Thymus (tissue), 11 donors: ENCODE data around the gene KIFC1. TPM values are rescaled to one million over a fixed set of nuclear protein-coding genes. Genes with fewer than 3 reads are reported as not detected.
"Not testable (repeated sequence)": the region's sequence is repeated elsewhere in the genome, so short reads cannot be mapped to it uniquely, and the experiment has no call there.

ENCODE experiments used
- DNase-seq, 9 donors: peaks; one replicate each; pipeline ENCODE4 v3.0.0-alpha.2; 2013; ENCODE audit warnings: low spot score in 9 of 9, low read depth in 6 of 9, missing footprints in 1 of 9
- H3K27ac ChIP-seq, 2 donors: one replicate each; pipeline ENCODE4 v1.5.1; 2013; ENCODE audit warnings: control low read depth in 1 of 2, low read depth in 1 of 2, low read length in 1 of 2, mild to moderate bottlenecking in 1 of 2, moderate library complexity in 1 of 2
- H3K27me3 ChIP-seq, 2 donors: one replicate each; pipeline ENCODE4 v1.5.1; 2013; ENCODE audit warnings: low read length in 1 of 2; ENCODE audit not compliant: control insufficient read depth in 2 of 2, insufficient read depth in 1 of 2
- H3K36me3 ChIP-seq, 2 donors: one replicate each; pipeline ENCODE4 v1.5.1; 2013; ENCODE audit warnings: low read length in 1 of 2, mild to moderate bottlenecking in 1 of 2, moderate library complexity in 1 of 2; ENCODE audit not compliant: control insufficient read depth in 2 of 2, insufficient read depth in 2 of 2
- H3K4me1 ChIP-seq, 2 donors: one replicate each; pipeline ENCODE4 v1.5.1; 2013; ENCODE audit warnings: low read length in 2 of 2; ENCODE audit not compliant: control insufficient read depth in 2 of 2, insufficient read depth in 2 of 2
- H3K4me3 ChIP-seq, 2 donors: one replicate each; pipeline ENCODE4 v1.5.1; 2013; ENCODE audit warnings: low read length in 2 of 2, control low read depth in 1 of 2, mild to moderate bottlenecking in 1 of 2
- H3K9me3 ChIP-seq, 2 donors: one replicate each; pipeline ENCODE4 v1.5.1; 2013; ENCODE audit warnings: low read length in 1 of 2, mild to moderate bottlenecking in 1 of 2; ENCODE audit not compliant: control insufficient read depth in 2 of 2, insufficient read depth in 1 of 2
- WGBS: extraction: QIAGEN DNeasy Blood & Tissue Kit; methylation state at CpG from one replicate; pipeline ENCODE4 v1.1.7; 2013; 5-methylcytosine and 5-hydroxymethylcytosine counted together
- polyA plus RNA-seq: library from polyadenylated mRNA; stranded (reverse); fragments of 200-250 nt; gene quantifications from one replicate; pipeline ENCODE4 v1.2.3, GENCODE V29; 2013
- total RNA-seq: library from RNA; stranded (reverse); fragments of 120-200 nt; gene quantifications from one replicate; pipeline ENCODE4 v1.2.4, GENCODE V29; 2013
- donor health status: healthy.

KIFC1 gene
- total and polyA plus RNA-seq, 2 donors, result 5.5 to 34.3 TPM

- Histone ChIP-seq H3K27ac (no peak overlapping the region), H3K4me3 (no peak overlapping the region), H3K36me3 (peaks cover 0 to 13% of the 10 kb centered on the region in 2 donors), H3K4me1 (peaks cover 12 to 37% of the 10 kb centered on the region in 2 donors), H3K27me3 (no peaks in the 10 kb centered on the region), H3K9me3 (no peaks in the 10 kb centered on the region)
- no peak for DNase-seq
- 99% methylated on average over 2 of the region's 2 CpGs for WGBS
Measured at GRCh38 chr6:33390173-33390572, 1.4 kb upstream of the KIFC1 start.

- no peaks in the 10 kb centered on the region for H3K9me3 ChIP-seq
- peak in 1 of 9 donors; percentile 3 for DNase-seq
- H3K4me1 ChIP-seq, result peaks cover 12 to 40% of the 10 kb centered on the region in 2 donors
- 84% methylated on average over 9 of the region's 9 CpGs for WGBS
- H3K36me3 ChIP-seq, result peaks cover 0 to 19% of the 10 kb centered on the region in 2 donors
- peak overlapping the region; percentile 68 to 71 for H3K4me3 ChIP-seq
- peak overlapping the region; percentile 92 to 93 for H3K27ac ChIP-seq
- no peaks in the 10 kb centered on the region for H3K27me3 ChIP-seq
Measured at GRCh38 chr6:33390767-33391277, 801 bp upstream of the KIFC1 start.

GRCh38 chr6:33391922-33392594 lies 435 bp downstream of the KIFC1 start:
- under 1% methylated on average over 31 of the region's 31 CpGs for WGBS
- Histone ChIP-seq H3K36me3 (peaks cover 0 to 26% of the 10 kb centered on the region in 2 donors), H3K4me1 (peaks cover 12 to 40% of the 10 kb centered on the region in 2 donors), H3K27me3 (no peaks in the 10 kb centered on the region), H3K4me3 (peak overlapping the region; percentile 68 to 71), H3K27ac (peak overlapping the region; percentile 53 to 63), H3K9me3 (no peaks in the 10 kb centered on the region)
- peak in 3 of 9 donors; percentile 7 to 54 (median 25) for DNase-seq

- Histone ChIP-seq H3K27ac (peak overlapping the region in 1 of 2 donors; percentile 63), H3K4me3 (peak overlapping the region; percentile 68 to 71), H3K36me3 (peaks cover 0 to 28% of the 10 kb centered on the region in 2 donors), H3K9me3 (no peaks in the 10 kb centered on the region), H3K4me1 (peaks cover 12 to 40% of the 10 kb centered on the region in 2 donors), H3K27me3 (no peaks in the 10 kb centered on the region)
- WGBS, result 58% methylated on average over 5 of the region's 5 CpGs
- no peak for DNase-seq
Measured at GRCh38 chr6:33392595-33392948, 949 bp downstream of the KIFC1 start.

- Histone ChIP-seq H3K4me3 (peak overlapping the region; percentile 68 to 71), H3K4me1 (peaks cover 12 to 40% of the 10 kb centered on the region in 2 donors), H3K36me3 (peaks cover 3 to 33% of the 10 kb centered on the region in 2 donors), H3K27me3 (no peaks in the 10 kb centered on the region), H3K27ac (peak overlapping the region in 1 of 2 donors; percentile 2), H3K9me3 (no peaks in the 10 kb centered on the region)
- DNase-seq, result no peak
- 75% methylated on average over 3 of the region's 3 CpGs for WGBS
Measured at GRCh38 chr6:33392979-33393378, 1.4 kb downstream of the KIFC1 start.

GRCh38 chr6:33397541-33397940 lies 5.9 kb downstream of the KIFC1 start:
- H3K27me3 ChIP-seq, result no peaks in the 10 kb centered on the region
- no peaks in the 10 kb centered on the region for H3K9me3 ChIP-seq
- 93% methylated on average over 1 of the region's 1 CpG for WGBS

GRCh38 chr6:33398601-33399000 lies 7.0 kb downstream of the KIFC1 start:
- H3K4me3 ChIP-seq, H3K27ac ChIP-seq, DNase-seq, H3K27me3 ChIP-seq, H3K9me3 ChIP-seq: not testable (repeated sequence)
- Histone ChIP-seq H3K36me3 (peaks cover 23 to 74% of the 10 kb centered on the region in 2 donors), H3K4me1 (peaks cover 0 to 17% of the 10 kb centered on the region in 2 donors)
- 97% methylated on average over 3 of the region's 3 CpGs for WGBS

More at GRCh38 chr6:33397541-33397940, 5.9 kb downstream of the KIFC1 start:
- Histone ChIP-seq H3K4me1 (peaks cover 4 to 27% of the 10 kb centered on the region in 2 donors), H3K36me3 (peaks cover 14 to 66% of the 10 kb centered on the region in 2 donors), H3K27ac (no peak overlapping the region), H3K4me3 (no peak overlapping the region)
- DNase-seq, result no peak

GRCh38 chr6:33399881-33400280 lies 8.3 kb downstream of the KIFC1 start:
- not testable (repeated sequence) for DNase-seq, H3K4me3 ChIP-seq, H3K27ac ChIP-seq, H3K9me3 ChIP-seq, H3K27me3 ChIP-seq, H3K4me1 ChIP-seq
- WGBS, result 98% methylated on average over 6 of the region's 6 CpGs
- H3K36me3 ChIP-seq, result peaks cover 36 to 78% of the 10 kb centered on the region in 2 donors

GRCh38 chr6:33404884-33405283 lies 13.3 kb downstream of the KIFC1 start:
- Histone ChIP-seq H3K9me3 (peaks cover 0 to 2% of the 10 kb centered on the region in 2 donors), H3K27me3 (no peaks in the 10 kb centered on the region), H3K4me1 (peaks cover 0 to 7% of the 10 kb centered on the region in 2 donors), H3K36me3 (peaks cover 43 to 76% of the 10 kb centered on the region in 2 donors), H3K4me3 (no peak overlapping the region), H3K27ac (no peak overlapping the region)
- no peak for DNase-seq
- WGBS, result 96% methylated on average over 17 of the region's 17 CpGs
